H1 (cell line): Measurements from ENCODE around the gene SLC25A11. TPM values are rescaled to one million over a fixed set of nuclear protein-coding genes. Genes with fewer than 3 reads are reported as not detected.

ENCODE experiments used
- CTCF ChIA-PET: fragments of 300-600 bp; sonication (Branson Sonifier 250); formaldehyde crosslinking; loops from one replicate; lab custom pipeline; 2021; ENCODE audit not compliant: partially characterized antibody; lab: Charles Lee
- POLR2A ChIA-PET: fragments of 300-600 bp; sonication (Branson Sonifier 250); formaldehyde crosslinking; loops from one replicate; lab custom pipeline; 2021; ENCODE audit warnings: inconsistent platforms; ENCODE audit not compliant: partially characterized antibody; lab: Charles Lee
- DNase-seq, 2 experiments: peaks; one replicate each; pipeline versions ENCODE4 v3.0.0 to v3.0.0-alpha.2; 2010 to 2022; ENCODE audit warnings: low spot score in 2 of 2, low read depth in 1 of 2, mixed read lengths in 1 of 2
- FAIRE-seq: peaks from 2 replicates; lab custom pipeline; 2011; peaks lifted over from hg19 to GRCh38; lab: Jason Lieb, UNC
- H2AFZ ChIP-seq: 2 replicates; pipeline ENCODE4 v1.8.1; 2012; ENCODE audit warnings: low read length, inconsistent platforms
- H2AK5ac ChIP-seq: 2 replicates; pipeline ENCODE4 v1.6.1; 2013; ENCODE audit warnings: low read depth, low read length
- H2BK120ac ChIP-seq: replicated peaks from 2 replicates; pipeline ENCODE3; 2013; ENCODE audit warnings: low read depth, low read length, inconsistent platforms
- H2BK12ac ChIP-seq: 2 replicates; pipeline ENCODE4 v1.6.1; 2013; ENCODE audit warnings: low read depth, low read length
- H2BK15ac ChIP-seq: 2 replicates; pipeline ENCODE4 v1.6.1; 2013; ENCODE audit warnings: low read length
- H2BK20ac ChIP-seq: 2 replicates; pipeline ENCODE4 v1.6.1; 2013; ENCODE audit warnings: low read length
- H2BK5ac ChIP-seq: 2 replicates; pipeline ENCODE4 v1.6.1; 2013; ENCODE audit warnings: low read depth, low read length
- H3K14ac ChIP-seq: 2 replicates; pipeline ENCODE4 v1.6.1; 2013; ENCODE audit warnings: inconsistent platforms; ENCODE audit not compliant: insufficient read length
- H3K18ac ChIP-seq: 2 replicates; pipeline ENCODE4 v1.6.1; 2013; ENCODE audit warnings: low read length; ENCODE audit errors: extremely low read depth
- H3K23ac ChIP-seq: 2 replicates; pipeline ENCODE4 v1.6.1; 2013; ENCODE audit warnings: inconsistent platforms; ENCODE audit not compliant: insufficient read length
- H3K23me2 ChIP-seq: 2 replicates; pipeline ENCODE4 v1.6.1; 2013; ENCODE audit warnings: low read depth, low read length
- H3K27ac ChIP-seq: 2 replicates; pipeline ENCODE4 v1.6.1; 2011; ENCODE audit warnings: low read depth, low read length, inconsistent platforms
- H3K27me3 ChIP-seq, 4 experiments: replicated peaks in 1 of 4; 1 replicate in 1 of 4; 2 replicates in 3 of 4; pipeline versions ENCODE4 v1.6.1 to v1.8.1; 2011 to 2013; ENCODE audit warnings: low read length in 3 of 4, mild to moderate bottlenecking in 3 of 4, inconsistent platforms in 2 of 4, mixed read lengths in 2 of 4, moderate library complexity in 1 of 4; ENCODE audit not compliant: control insufficient read depth in 3 of 4, insufficient read depth in 3 of 4; ENCODE audit errors: extremely low read depth in 1 of 4
- H3K36me3 ChIP-seq, 4 experiments: 2 replicates each; pipeline versions ENCODE4 v1.6.1 to v1.8.1; 2011 to 2013; ENCODE audit warnings: mild to moderate bottlenecking in 4 of 4, low read length in 3 of 4, moderate library complexity in 2 of 4, control low read depth in 1 of 4, inconsistent platforms in 1 of 4; ENCODE audit not compliant: insufficient read depth in 4 of 4, control insufficient read depth in 2 of 4
- H3K4ac ChIP-seq: replicated peaks from 2 replicates; pipeline ENCODE3; 2013; ENCODE audit warnings: low read length, low read depth, mixed read lengths, inconsistent platforms; ENCODE audit not compliant: insufficient read length
- H3K4me1 ChIP-seq, 4 experiments: replicated peaks in 1 of 4; 1 replicate in 1 of 4; 2 replicates in 3 of 4; pipeline versions ENCODE4 v1.6.1 to v1.8.1; 2011 to 2013; ENCODE audit warnings: low read length in 3 of 4, inconsistent platforms in 2 of 4, mixed read lengths in 1 of 4; ENCODE audit not compliant: insufficient read depth in 4 of 4, control insufficient read depth in 3 of 4
- H3K4me2 ChIP-seq, 2 experiments: 2 replicates each; pipeline versions ENCODE4 v1.6.1 to v1.8.1; 2011 to 2013; ENCODE audit warnings: low read depth in 2 of 2, low read length in 2 of 2, control low read depth in 1 of 2, inconsistent platforms in 1 of 2, mild to moderate bottlenecking in 1 of 2; ENCODE audit not compliant: insufficient read depth in 1 of 2
- H3K4me3 ChIP-seq, 4 experiments: fragments of 200-600, 300-600 bp in 1 of 4; sonication (generic), shearing (Covaris generic), sonication (Bioruptor Twin) in 1 of 4; 2 replicates each; pipeline versions ENCODE4 v1.5.1 to v1.8.1; 2011 to 2016; ENCODE audit warnings: low read length in 4 of 4, low read depth in 3 of 4, control low read depth in 2 of 4, inconsistent platforms in 2 of 4, mild to moderate bottlenecking in 2 of 4, mixed read lengths in 1 of 4, moderate library complexity in 1 of 4; ENCODE audit not compliant: insufficient read depth in 2 of 4; ENCODE audit errors: extremely low read depth in 1 of 4
- H3K56ac ChIP-seq: replicated peaks from 2 replicates; pipeline ENCODE3; 2013; ENCODE audit warnings: low read depth, mild to moderate bottlenecking, mixed read lengths, low read length, inconsistent platforms; ENCODE audit not compliant: insufficient read length
- H3K79me1 ChIP-seq: 2 replicates; pipeline ENCODE4 v1.6.1; 2013; ENCODE audit warnings: low read depth, low read length, control low read depth
- H3K79me2 ChIP-seq, 2 experiments: 2 replicates each; pipeline versions ENCODE4 v1.6.1 to v1.8.1; 2012 to 2013; ENCODE audit warnings: low read length in 2 of 2, mild to moderate bottlenecking in 2 of 2, inconsistent platforms in 1 of 2; ENCODE audit not compliant: insufficient read depth in 2 of 2, control insufficient read depth in 1 of 2
- H3K9ac ChIP-seq, 4 experiments: replicated peaks in 1 of 4; 1 replicate in 1 of 4; 2 replicates in 3 of 4; pipeline versions ENCODE4 v1.6.1 to v1.8.1; 2011 to 2013; ENCODE audit warnings: low read depth in 3 of 4, low read length in 3 of 4, control low read depth in 2 of 4, mild to moderate bottlenecking in 2 of 4, moderate library complexity in 2 of 4, inconsistent platforms in 1 of 4; ENCODE audit errors: extremely low read depth in 1 of 4
- H3K9me3 ChIP-seq, 2 experiments: 2 replicates each; pipeline versions ENCODE4 v1.6.1 to v1.8.1; 2012 to 2013; ENCODE audit warnings: mild to moderate bottlenecking in 2 of 2, moderate library complexity in 2 of 2, control low read depth in 1 of 2, inconsistent platforms in 1 of 2, low read depth in 1 of 2, low read length in 1 of 2, mixed read lengths in 1 of 2; ENCODE audit not compliant: insufficient read depth in 2 of 2
- H4K20me1 ChIP-seq, 2 experiments: replicated peaks in 1 of 2; 2 replicates each; pipeline versions ENCODE3 to v1.8.1; 2011 to 2013; ENCODE audit warnings: inconsistent platforms in 2 of 2, low read length in 2 of 2, mild to moderate bottlenecking in 1 of 2; ENCODE audit not compliant: insufficient read depth in 2 of 2, control insufficient read depth in 1 of 2
- H4K5ac ChIP-seq: 2 replicates; pipeline ENCODE4 v1.6.1; 2013; ENCODE audit warnings: low read length, low read depth, mixed read lengths, inconsistent platforms; ENCODE audit not compliant: insufficient read length
- H4K8ac ChIP-seq: 2 replicates; pipeline ENCODE4 v1.8.0; 2013; ENCODE audit warnings: mild to moderate bottlenecking, moderate library complexity, low read length, inconsistent platforms; ENCODE audit not compliant: insufficient read depth; ENCODE audit errors: extremely low read depth
- H4K91ac ChIP-seq: replicated peaks from 2 replicates; pipeline ENCODE3; 2013; ENCODE audit warnings: low read length, mixed read lengths, inconsistent platforms; ENCODE audit not compliant: insufficient read length
- BCL11A ChIP-seq, 2 experiments: IDR thresholded peaks; one replicate each; pipeline ENCODE4 v1.6.1; 2011; ENCODE audit warnings: low read depth in 2 of 2, low read length in 2 of 2, mild to moderate bottlenecking in 2 of 2
- CTCF ChIP-seq, 3 experiments: IDR thresholded peaks; 1 replicate in 2 of 3; 2 replicates in 1 of 3; pipeline versions ENCODE4 v1.5.1 to v1.6.1; 2011; ENCODE audit warnings: low read length in 3 of 3, mild to moderate bottlenecking in 3 of 3, inconsistent platforms in 2 of 3, low read depth in 1 of 3, moderate library complexity in 1 of 3; ENCODE audit not compliant: insufficient read depth in 1 of 3; ENCODE audit errors: control extremely low read depth in 1 of 3
- HDAC6 ChIP-seq: IDR thresholded peaks from one replicate; pipeline ENCODE4 v1.7.1; 2012; ENCODE audit warnings: low read depth, mild to moderate bottlenecking, inconsistent platforms, low read length, moderate library complexity
- RAD21 ChIP-seq, 2 experiments: IDR thresholded peaks in 1 of 2; conservative IDR thresholded peaks in 1 of 2; 2 replicates each; pipeline ENCODE4 v1.6.1; 2011; ENCODE audit warnings: low read depth in 2 of 2, low read length in 2 of 2, improper control_type of control experiment in 1 of 2, inconsistent platforms in 1 of 2, mild to moderate bottlenecking in 1 of 2, moderate library complexity in 1 of 2
- USF2 ChIP-seq: IDR thresholded peaks from 2 replicates; pipeline ENCODE4 v1.6.1; 2011; ENCODE audit warnings: low read length, improper control_type of control experiment
- WGBS, 2 experiments: shearing (Covaris generic) in 1 of 2; methylation state at CpG; one replicate each; pipeline versions ENCODE4 v1.1.6 to v1.1.7; 2013 to 2015; ENCODE audit warnings: low lambda C conversion rate in 2 of 2, mixed read lengths in 2 of 2, inconsistent platforms in 1 of 2, low coverage in 1 of 2, missing lambda C conversion rate in 1 of 2; ENCODE audit not compliant: insufficient replicate concordance in 2 of 2, insufficient coverage in 1 of 2, insufficient read length in 1 of 2; ENCODE audit errors: extremely low coverage in 1 of 2, missing lambda C conversion rate in 1 of 2; 5-methylcytosine and 5-hydroxymethylcytosine counted together
- polyA plus RNA-seq, 7 experiments: library from polyadenylated mRNA; depleted of rRNA in 3 of 7; stranded (reverse) in 5 of 7; unstranded in 2 of 7; fragments of >200 nt in 5 of 7; fragments of 200-250 nt in 2 of 7; gene quantifications; 1 replicate in 5 of 7; 2 replicates in 1 of 7; 4 replicates in 1 of 7; pipeline versions ENCODE4 v1.2.1 to v1.2.3, GENCODE V29; 2011 to 2013; ENCODE audit warnings: missing spikeins in 2 of 7, mixed read lengths in 2 of 7
- total RNA-seq: library from RNA; stranded (reverse); fragmentation: NEBNext Ultra II Directional; extraction: Animal tissue kit (Norgen Biotek cat#: 25700); gene quantifications from 2 replicates; pipeline ENCODE4 v1.2.1, GENCODE V29; 2021

Gene SLC25A11
- total and polyA plus RNA-seq, 2 of the 8 experiments (the other 6 are each of a cell fraction or from before 2014, with no cell fraction given) = 55.9 to 97.0 TPM

GRCh38 chr17:4897198-4897687, 42.6 kb downstream of the SLC25A11 start:
- no peak overlapping the region for H2BK5ac ChIP-seq
- H3K56ac ChIP-seq = no peak overlapping the region
- no peak overlapping the region for H2BK20ac ChIP-seq
- ChIA-PET POLR2A (interaction anchor here (0.7 to 6.4 kb wide), 7 partner anchors 12 to 193 kb away, joined by 3 to 49 read pairs (median 4); partner anchors contain the start of genes PELP1, RNF167 and SLC25A11), CTCF (interaction anchor here (0.7 to 3.2 kb wide), 16 partner anchors 8 to 153 kb away, joined by 3 to 17 read pairs (median 4); partner anchors contain the start of genes GLTPD2 and PLD2)
- no peak overlapping the region for H4K5ac ChIP-seq
- DNase-seq (no peak), FAIRE-seq (no peak)
- no peak overlapping the region for H2AK5ac ChIP-seq
- no peaks in the 10 kb centered on the region for H3K9me3 ChIP-seq
- no peak overlapping the region for H3K4me3 ChIP-seq
- H3K4me1 ChIP-seq = peaks cover 0 to 9% (median 3%) of the 10 kb centered on the region in 4 experiments; a peak in 5 of 7 replicates
- H2BK12ac ChIP-seq = no peak overlapping the region
- H3K4me2 ChIP-seq = no peak overlapping the region
- H3K23ac ChIP-seq = no peak overlapping the region
- no peaks in the 10 kb centered on the region; the same call in 1 of the 2 replicates for H3K79me1 ChIP-seq
- H4K8ac ChIP-seq = no peak overlapping the region
- H2AFZ ChIP-seq = no peak overlapping the region
- no peak overlapping the region for H3K14ac ChIP-seq
- no peak overlapping the region for H2BK120ac ChIP-seq
- H3K9ac ChIP-seq = no peak overlapping the region
- no peak overlapping the region for H4K91ac ChIP-seq
- H3K27ac ChIP-seq = no peak overlapping the region
- no peaks in the 10 kb centered on the region for H3K79me2 ChIP-seq
- peaks cover 3% of the 10 kb centered on the region; the same call in 1 of the 2 replicates for H3K23me2 ChIP-seq
- peaks cover 0 to 10% of the 10 kb centered on the region in 2 experiments for H4K20me1 ChIP-seq
- H3K27me3 ChIP-seq = 0 out of 7 replicates have a peak, but pooled peaks cover 0 to 2% (median 0%) of the 10 kb centered on the region in 4 experiments
- no peak overlapping the region for H2BK15ac ChIP-seq
- WGBS, 2 experiments = 88% methylated on average over 7 of the region's 10 CpGs; no CpG with 5 or more reads in 1 of the 2 experiments
- no peak overlapping the region for H3K18ac ChIP-seq
- no peak overlapping the region for H3K4ac ChIP-seq
- peaks cover 4 to 19% (median 17%) of the 10 kb centered on the region in 4 experiments; a peak in 7 of 8 replicates for H3K36me3 ChIP-seq
- TF ChIP-seq RAD21 (IDR thresholded peaks at IDR 0.05 in 1 of 2, conservative IDR thresholded peaks at IDR 0.05 in 1 of 2; ENCODE audit: low read depth in 2 of 2, low read length in 2 of 2) = no peak
- no peak for TF ChIP-seq BCL11A (IDR thresholded peaks at IDR 0.05; ENCODE audit: low read depth in 2 of 2, low read length in 2 of 2)
- TF ChIP-seq CTCF (IDR thresholded peaks at IDR 0.05; ENCODE audit: control extremely low read depth in 1 of 3, insufficient read depth in 1 of 3, low read depth in 1 of 3, low read length in 3 of 3) = no peak
- TF ChIP-seq HDAC6 = no peak
- peak; percentile 22; the same call in 1 of the 2 replicates for TF ChIP-seq USF2
